RCC 7860 (cell line): Measurements from ENCODE around the gene CC2D1A.

Source experiments
- DNase-seq: peaks from one replicate; pipeline ENCODE4 v3.0.0-alpha.2; 2015; ENCODE audit warnings: low spot score
- FAIRE-seq: peaks from 2 replicates; lab custom pipeline; 2012; peaks lifted over from hg19 to GRCh38; lab: Jason Lieb, UNC

The CC2D1A gene

DNA sequence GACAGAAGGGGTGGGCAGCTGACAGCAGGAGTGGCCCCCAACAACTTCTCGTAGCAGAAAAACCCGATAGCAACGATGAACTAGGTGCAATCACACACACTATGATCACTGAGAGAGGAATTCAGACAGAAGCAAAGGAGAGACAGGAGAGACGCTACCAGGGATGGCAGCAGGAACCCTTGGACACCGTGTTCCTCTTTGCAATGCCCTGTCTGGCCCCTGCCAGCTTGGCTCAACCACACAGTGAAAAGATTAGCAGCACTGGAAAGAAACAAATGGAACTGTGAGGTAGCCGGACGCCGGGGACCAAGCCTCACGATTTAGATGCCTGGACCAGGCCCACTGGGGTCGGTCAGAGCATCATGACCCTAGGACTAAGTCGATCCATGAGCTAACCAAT is 69.9 kb downstream of the CC2D1A start:
- FAIRE-seq (no peak), DNase-seq (no peak)

DNA sequence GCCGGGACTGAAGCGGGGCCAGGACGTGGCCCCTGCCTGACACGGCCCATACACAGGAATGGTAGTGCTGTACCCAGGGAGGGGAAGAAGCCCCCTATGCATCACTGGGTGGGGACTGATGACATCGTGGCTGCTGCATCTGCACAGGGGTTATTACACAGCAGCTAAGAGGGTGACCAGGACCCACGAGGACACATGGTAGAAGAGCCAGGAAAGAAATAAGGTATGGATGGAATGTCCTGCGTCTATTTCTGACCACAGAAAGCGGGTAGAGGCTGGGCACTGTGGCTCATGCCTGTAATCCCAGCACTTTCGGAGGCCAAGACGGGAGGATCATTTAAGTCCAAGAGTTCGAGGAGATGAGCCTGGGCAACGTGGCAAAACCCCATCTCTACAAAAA is 70.4 kb downstream of the CC2D1A start:
- DNase-seq (no peak), FAIRE-seq (no peak)

DNA sequence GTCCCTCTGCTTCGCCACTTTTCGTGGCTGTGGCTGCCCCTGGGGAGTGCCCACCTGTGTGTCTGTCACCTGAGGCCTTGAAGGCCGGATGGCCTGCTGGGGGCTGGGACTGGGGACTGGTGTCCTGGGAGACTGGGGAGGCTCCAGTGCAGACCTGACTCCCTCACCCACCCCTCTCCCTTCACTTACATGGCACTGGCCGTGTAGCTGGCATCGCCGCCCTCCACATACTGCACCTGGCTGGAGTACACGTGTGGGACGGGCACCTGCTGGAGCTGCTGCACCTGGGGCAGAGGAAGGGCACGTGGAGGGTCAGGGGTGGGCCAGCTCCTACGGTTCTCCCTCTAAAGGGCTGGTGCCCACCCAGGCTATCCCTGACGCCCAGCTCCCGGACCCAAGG is 71.8 kb downstream of the CC2D1A start:
- FAIRE-seq = no peak
- DNase-seq = no peak

DNA sequence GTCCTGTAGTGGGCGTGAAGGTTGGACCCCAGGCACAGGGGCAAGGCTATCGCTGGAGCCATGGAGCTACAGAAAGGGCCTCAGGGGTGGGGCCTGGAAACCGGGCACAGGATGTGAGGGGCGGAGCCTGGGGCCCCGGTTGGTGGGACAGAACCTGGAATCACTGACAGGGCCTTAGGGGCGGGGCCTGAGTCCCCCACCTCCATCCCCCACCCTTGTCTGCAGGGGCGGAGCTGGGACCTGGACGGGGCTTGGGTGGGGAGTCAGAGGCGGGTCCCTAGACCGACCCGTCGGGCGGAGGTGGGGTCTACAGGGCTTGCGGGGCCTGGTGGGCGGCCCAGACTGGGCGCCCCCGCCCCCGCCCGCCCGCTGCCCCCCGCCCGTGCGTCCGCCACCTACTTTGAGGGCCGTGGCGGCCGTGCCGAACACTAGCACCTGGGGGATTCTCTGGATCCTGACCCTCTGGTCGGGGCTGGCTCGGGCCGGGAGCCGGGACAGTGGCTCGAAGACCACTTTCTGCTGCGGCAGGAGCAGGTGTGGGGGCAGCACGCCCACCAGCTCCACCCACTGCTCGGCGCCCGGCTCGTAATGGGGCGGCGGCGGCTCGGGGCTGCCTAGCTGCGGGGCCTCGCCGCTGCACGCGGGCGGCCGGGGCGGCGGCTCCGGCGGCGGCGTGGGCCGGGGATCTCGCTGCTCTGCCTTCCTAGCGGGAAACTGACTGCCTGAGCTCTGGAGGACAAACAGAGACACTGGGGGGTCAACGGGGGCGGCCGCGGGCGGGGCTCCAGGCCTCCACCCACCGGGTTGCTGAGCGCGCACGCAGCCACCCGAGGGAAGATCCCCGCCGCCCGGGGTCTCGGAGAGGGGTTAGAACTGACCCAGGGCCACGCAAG is 72.6 kb downstream of the CC2D1A start:
- DNase-seq (no peak), FAIRE-seq (no peak)

DNA sequence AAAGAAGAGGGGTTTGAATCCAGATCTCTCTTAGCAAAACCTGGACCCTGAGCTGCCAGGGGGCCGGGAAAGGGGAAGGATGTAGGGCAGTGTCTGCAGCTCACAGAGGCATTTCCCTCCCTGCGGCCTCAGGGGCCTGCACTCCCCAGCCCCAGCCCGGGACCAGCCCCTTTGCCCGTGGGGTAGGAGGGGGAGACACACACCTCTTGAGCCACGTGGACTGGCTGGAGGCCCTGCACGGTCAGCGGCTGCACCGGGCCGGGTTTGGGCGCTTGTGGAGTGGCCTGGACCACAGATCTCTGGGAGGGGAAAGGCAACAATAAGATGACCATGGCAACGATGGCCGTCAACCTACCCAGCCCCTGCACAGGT is 73.2 kb downstream of the CC2D1A start:
- FAIRE-seq = no peak

DNA sequence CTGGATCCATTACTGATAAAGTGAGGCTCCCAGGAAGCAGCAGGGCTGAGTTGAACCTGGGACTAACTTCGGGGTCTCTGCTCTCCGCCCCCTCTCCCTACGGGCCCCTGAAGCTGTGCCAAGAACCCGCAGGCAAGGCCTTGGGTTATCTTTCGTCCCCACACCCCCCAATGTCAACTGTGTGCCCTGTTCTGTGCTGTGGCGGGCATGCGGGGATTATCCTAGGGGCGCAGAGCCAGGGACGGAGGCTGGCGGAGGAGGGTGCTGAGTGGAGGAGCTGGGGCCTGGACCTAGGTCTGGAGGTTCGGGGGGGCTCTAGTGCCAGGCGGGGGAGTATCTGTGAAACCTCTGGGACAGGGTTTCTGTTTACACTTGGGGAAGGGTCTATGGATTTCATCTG is 73.7 kb downstream of the CC2D1A start:
- FAIRE-seq = no peak

More for the DNA sequence above, 73.2 kb downstream of the CC2D1A start:
- DNase-seq = no peak

DNA sequence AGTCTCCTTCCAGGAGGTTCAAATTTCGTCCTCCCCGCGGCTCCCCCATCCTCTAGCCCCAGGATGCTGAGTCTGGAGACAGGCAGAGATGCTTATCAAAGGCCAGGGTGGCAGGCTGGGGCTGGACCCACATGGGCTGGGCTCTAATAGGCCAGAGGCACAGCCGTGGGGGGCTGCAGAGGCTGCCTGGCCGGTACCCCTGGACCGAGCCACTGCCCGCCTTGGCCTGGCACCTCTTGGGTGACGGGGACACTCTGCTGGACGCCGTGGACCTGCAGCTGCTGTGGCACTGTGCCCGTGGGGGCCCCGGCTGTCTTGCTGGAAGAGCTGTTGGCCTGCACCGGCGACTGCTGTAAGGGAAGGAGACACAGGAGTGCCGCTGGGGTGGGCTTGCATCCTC is 74.3 kb downstream of the CC2D1A start:
- DNase-seq = no peak
- FAIRE-seq = no peak

More for the DNA sequence above, 73.7 kb downstream of the CC2D1A start:
- no peak for DNase-seq
